Stomach (tissue), 9 donors: Measurements from ENCODE around the gene CDH5. TPM values are rescaled to one million over a fixed set of nuclear protein-coding genes. Genes with fewer than 3 reads are reported as not detected.

Source experiments
- DNase-seq, 2 donors: peaks; one replicate each; pipeline versions ENCODE4 v3.0.0 to v3.0.0-alpha.2; 2013 to 2019
- H3K27ac ChIP-seq, 5 donors: fragments of 200-600 bp in 4 of 5; sonication (generic) in 4 of 5; one replicate each; pipeline ENCODE4 v1.5.1; 2013 to 2019; ENCODE audit warnings: mild to moderate bottlenecking in 1 of 5, moderate library complexity in 1 of 5
- H3K27me3 ChIP-seq, 3 donors: fragments of 200-600 bp; sonication (generic); one replicate each; pipeline ENCODE4 v1.5.1; 2017 to 2019; ENCODE audit warnings: mixed run types in 1 of 3
- H3K36me3 ChIP-seq, 4 donors: fragments of 200-600 bp; sonication (generic); 1 replicate in 3 of 4; 2 replicates in 1 of 4; pipeline ENCODE4 v1.5.1; 2016 to 2019
- H3K4me1 ChIP-seq, 4 donors: fragments of 200-600 bp; sonication (generic); one replicate each; pipeline ENCODE4 v1.5.1; 2016 to 2019
- H3K4me3 ChIP-seq, 4 donors: fragments of 200-600 bp; sonication (generic) in 3 of 4; one replicate each; pipeline ENCODE4 v1.5.1; 2016 to 2019; ENCODE audit warnings: mild to moderate bottlenecking in 1 of 4
- H3K9me3 ChIP-seq, 4 donors: fragments of 200-600 bp; sonication (generic); one replicate each; pipeline ENCODE4 v1.5.1; 2016 to 2019
- EP300 ChIP-seq: sonication (generic); formaldehyde crosslinking; IDR thresholded peaks from one replicate; pipeline ENCODE4 v1.6.1; 2017; ENCODE audit warnings: antibody characterized with exemption
- POLR2A ChIP-seq, 4 donors: fragments of 450-650 bp; IDR thresholded peaks; one replicate each; pipeline ENCODE4 v1.6.1; 2016; ENCODE audit warnings: antibody characterized with exemption in 4 of 4, control low read depth in 2 of 4, mild to moderate bottlenecking in 1 of 4, moderate library complexity in 1 of 4
- POLR2AphosphoS5 ChIP-seq, 3 donors: sonication (generic); formaldehyde crosslinking; IDR thresholded peaks; one replicate each; pipeline ENCODE4 v1.6.1; 2016; ENCODE audit warnings: antibody characterized with exemption in 3 of 3
- WGBS, 5 donors: extraction: QIAGEN DNeasy Blood & Tissue Kit in 3 of 5; methylation state at CpG; one replicate each; pipeline versions ENCODE4 v1.1.5 to v1.1.7; 2013 to 2018; 5-methylcytosine and 5-hydroxymethylcytosine counted together
- intact Hi-C: fragments of 100-400 bp; cut with DNase I; formaldehyde crosslinking; loops from one replicate; pipeline ENCODE4 v1.15.1; 2023; ENCODE audit warnings: low total_unique reads
- polyA plus RNA-seq, 3 donors: library from polyadenylated mRNA; stranded (reverse); fragments of 200-250 nt; gene quantifications; one replicate each; pipeline ENCODE4 v1.2.3, GENCODE V29; 2013
- total RNA-seq, 5 donors: library from RNA; depleted of rRNA; stranded (reverse); fragments of >200 nt; gene quantifications; one replicate each; pipeline versions ENCODE4 v1.1.0 to v1.2.3, GENCODE V29; 2014 to 2016
- TF ChIP-seq, protein P1 (sequence below), 7 experiments: fragments of 450-650 bp in 4 of 7; fragments of 200-600 bp in 3 of 7; sonication (generic) in 3 of 7; IDR thresholded peaks; one replicate each; pipeline ENCODE4 v1.5.1; 2016 to 2019; ENCODE audit warnings: antibody characterized with exemption in 7 of 7, control low read depth in 2 of 7, mild to moderate bottlenecking in 1 of 7
- donor health status: healthy with polysubstance abuse.
- donor health status: Bipolar disorder and iron deficiency.
- donor health status: healthy.

CDH5 gene
- total and polyA plus RNA-seq, 8 donors = 2.4 to 46.9 (median 17.2) TPM

- Histone ChIP-seq H3K36me3 (no peaks in the 10 kb centered on the region), H3K4me3 (no peak overlapping the region), H3K27me3 (no peaks in the 10 kb centered on the region), H3K27ac (no peak overlapping the region), H3K4me1 (peaks cover 0 to 5% (median 0%) of the 10 kb centered on the region in 4 donors), H3K9me3 (no peaks in the 10 kb centered on the region)
- no peak for TF ChIP-seq POLR2AphosphoS5 (IDR thresholded peaks at IDR 0.05)
- TF ChIP-seq POLR2A (IDR thresholded peaks at IDR 0.05) = no peak
- TF ChIP-seq, protein P1, sequence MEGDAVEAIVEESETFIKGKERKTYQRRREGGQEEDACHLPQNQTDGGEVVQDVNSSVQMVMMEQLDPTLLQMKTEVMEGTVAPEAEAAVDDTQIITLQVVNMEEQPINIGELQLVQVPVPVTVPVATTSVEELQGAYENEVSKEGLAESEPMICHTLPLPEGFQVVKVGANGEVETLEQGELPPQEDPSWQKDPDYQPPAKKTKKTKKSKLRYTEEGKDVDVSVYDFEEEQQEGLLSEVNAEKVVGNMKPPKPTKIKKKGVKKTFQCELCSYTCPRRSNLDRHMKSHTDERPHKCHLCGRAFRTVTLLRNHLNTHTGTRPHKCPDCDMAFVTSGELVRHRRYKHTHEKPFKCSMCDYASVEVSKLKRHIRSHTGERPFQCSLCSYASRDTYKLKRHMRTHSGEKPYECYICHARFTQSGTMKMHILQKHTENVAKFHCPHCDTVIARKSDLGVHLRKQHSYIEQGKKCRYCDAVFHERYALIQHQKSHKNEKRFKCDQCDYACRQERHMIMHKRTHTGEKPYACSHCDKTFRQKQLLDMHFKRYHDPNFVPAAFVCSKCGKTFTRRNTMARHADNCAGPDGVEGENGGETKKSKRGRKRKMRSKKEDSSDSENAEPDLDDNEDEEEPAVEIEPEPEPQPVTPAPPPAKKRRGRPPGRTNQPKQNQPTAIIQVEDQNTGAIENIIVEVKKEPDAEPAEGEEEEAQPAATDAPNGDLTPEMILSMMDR (IDR thresholded peaks at IDR 0.05) = no peak
- TF ChIP-seq EP300 = no peak
- intact Hi-C loops = no loop called here
- WGBS, 5 donors = 87 to 94% (median 90%) methylated on average over 9 of the region's 9 CpGs
- no peak for DNase-seq
Measured at GRCh38 chr16:66375451-66375850, 9.0 kb downstream of the CDH5 start.

DNA sequence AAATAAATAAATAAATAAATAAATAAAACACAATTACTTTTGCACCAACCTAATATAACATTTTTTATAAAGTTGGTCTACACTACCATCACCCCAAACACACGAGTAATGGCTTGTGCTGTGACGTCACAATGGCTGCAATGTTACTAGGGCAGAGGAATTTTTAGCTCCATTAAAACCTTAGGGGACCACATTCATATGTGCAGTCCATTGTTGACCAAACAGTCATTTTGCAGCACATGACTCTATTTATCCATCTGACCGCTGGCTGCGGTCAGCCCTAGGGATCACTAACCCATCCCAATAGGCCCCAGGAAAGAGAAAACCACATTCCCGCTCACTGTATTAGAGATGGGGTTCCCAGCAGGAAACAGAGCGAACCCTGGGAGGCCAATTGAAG lies 9.6 kb downstream of the CDH5 start:
- Histone ChIP-seq H3K9me3 (no peaks in the 10 kb centered on the region), H3K4me1 (peaks cover 0 to 5% (median 0%) of the 10 kb centered on the region in 4 donors), H3K4me3 (no peak overlapping the region), H3K27ac (peak overlapping the region in 1 of 5 donors; percentile 41), H3K36me3 (no peaks in the 10 kb centered on the region), H3K27me3 (no peaks in the 10 kb centered on the region)
- no peak for TF ChIP-seq POLR2A (IDR thresholded peaks at IDR 0.05)
- TF ChIP-seq EP300 = no peak
- TF ChIP-seq, protein P1 (IDR thresholded peaks at IDR 0.05) = no peak
- TF ChIP-seq POLR2AphosphoS5 (IDR thresholded peaks at IDR 0.05) = no peak
- intact Hi-C loops = no loop called here
- WGBS, 5 donors = 80 to 89% (median 88%) methylated on average over 6 of the region's 6 CpGs
- DNase-seq = no peak

GRCh38 chr16:66376577-66377305 lies 10.2 kb downstream of the CDH5 start:
- Histone ChIP-seq H3K27me3 (no peaks in the 10 kb centered on the region), H3K9me3 (no peaks in the 10 kb centered on the region), H3K4me1 (peaks cover 0 to 5% (median 0%) of the 10 kb centered on the region in 4 donors), H3K36me3 (no peaks in the 10 kb centered on the region), H3K27ac (peak overlapping the region in 3 of 5 donors; percentile 6 to 41 (median 20)), H3K4me3 (no peak overlapping the region)
- 73 to 84% (median 82%) methylated on average over 10 of the region's 10 CpGs for WGBS, 5 donors
- intact Hi-C loops = no loop called here
- DNase-seq = no peak
- no peak for TF ChIP-seq EP300

DNA sequence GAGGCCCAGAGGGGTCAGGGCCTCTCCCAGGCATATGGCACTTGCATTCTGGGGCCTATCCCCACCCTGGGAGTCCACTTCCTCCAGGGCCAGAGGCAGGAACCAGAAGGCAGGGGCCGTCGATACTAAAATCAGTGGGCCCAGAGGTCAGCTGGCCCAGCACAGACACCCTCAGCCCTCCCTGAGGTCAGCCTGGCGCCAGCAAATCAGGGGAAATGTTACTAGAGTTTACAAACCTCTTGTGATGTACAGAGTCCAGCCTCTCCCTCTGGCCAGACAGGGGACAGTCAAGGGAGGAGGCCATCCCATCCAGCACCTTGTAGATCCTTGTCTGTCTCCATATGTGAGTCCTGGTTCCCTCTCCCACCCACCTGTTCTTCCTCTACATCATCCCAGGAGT lies 10.8 kb downstream of the CDH5 start:
- peak overlapping the region in 3 of 5 donors; percentile 6 to 41 (median 20) for H3K27ac ChIP-seq
- H3K4me3 ChIP-seq = no peak overlapping the region
- intact Hi-C loops = no loop called here
- no peaks in the 10 kb centered on the region for H3K9me3 ChIP-seq
- H3K27me3 ChIP-seq = no peaks in the 10 kb centered on the region
- no peaks in the 10 kb centered on the region for H3K36me3 ChIP-seq
- DNase-seq = no peak
- peaks cover 0 to 5% (median 0%) of the 10 kb centered on the region in 4 donors for H3K4me1 ChIP-seq
- TF ChIP-seq POLR2A (IDR thresholded peaks at IDR 0.05) (no peak), POLR2AphosphoS5 (IDR thresholded peaks at IDR 0.05) (no peak), EP300 (no peak)
- TF ChIP-seq, protein P1 (IDR thresholded peaks at IDR 0.05) = no peak
- WGBS, 5 donors = 67 to 81% (median 74%) methylated on average over 1 to 3 of the region's 3 CpGs; no CpG with 5 or more reads in 1 of the 5 donors
